HUES64 (cell line): Measurements from ENCODE around the gene FLT3.

Experiments
- H3K27ac ChIP-seq: 2 replicates; pipeline ENCODE4 v1.7.0; 2013; ENCODE audit warnings: low read depth, low read length, inconsistent platforms
- H3K27me3 ChIP-seq: 2 replicates; pipeline ENCODE4 v1.6.1; 2013; ENCODE audit warnings: mild to moderate bottlenecking, low read length; ENCODE audit not compliant: insufficient read depth
- H3K36me3 ChIP-seq: 2 replicates; pipeline ENCODE4 v1.6.1; 2013; ENCODE audit warnings: mild to moderate bottlenecking, low read length; ENCODE audit not compliant: insufficient read depth
- H3K4me1 ChIP-seq: 2 replicates; pipeline ENCODE4 v1.6.1; 2013; ENCODE audit warnings: mild to moderate bottlenecking, low read length, moderate library complexity; ENCODE audit not compliant: insufficient read depth
- H3K4me3 ChIP-seq: 2 replicates; pipeline ENCODE4 v1.5.1; 2013; ENCODE audit warnings: mild to moderate bottlenecking, low read length, moderate library complexity
- H3K9ac ChIP-seq: 2 replicates; pipeline ENCODE4 v1.6.1; 2013; ENCODE audit warnings: mild to moderate bottlenecking, low read depth, low read length
- H3K9me3 ChIP-seq: 2 replicates; pipeline ENCODE4 v1.6.1; 2013; ENCODE audit warnings: low read depth, low read length; ENCODE audit not compliant: insufficient read depth
- WGBS: fragments of 150-250, 120-280 bp; methylation state at CpG from one replicate; pipeline ENCODE4 v1.1.7; 2013; ENCODE audit warnings: missing lambda C conversion rate; 5-methylcytosine and 5-hydroxymethylcytosine counted together

The FLT3 gene

GRCh38 chr13:27997904-27998522 lies 102.4 kb downstream of the FLT3 start:
- H3K27me3 ChIP-seq, result 0 out of 2 replicates have a peak, but pooled peaks cover 3% of the 10 kb centered on the region
- no peak overlapping the region for H3K4me3 ChIP-seq
- H3K4me1 ChIP-seq, result no peaks in the 10 kb centered on the region
- no peak overlapping the region for H3K9ac ChIP-seq
- H3K36me3 ChIP-seq, result no peaks in the 10 kb centered on the region
- WGBS, result 31% methylated on average over 7 of the region's 7 CpGs
- no peak overlapping the region for H3K27ac ChIP-seq
- H3K9me3 ChIP-seq, result no peaks in the 10 kb centered on the region

DNA sequence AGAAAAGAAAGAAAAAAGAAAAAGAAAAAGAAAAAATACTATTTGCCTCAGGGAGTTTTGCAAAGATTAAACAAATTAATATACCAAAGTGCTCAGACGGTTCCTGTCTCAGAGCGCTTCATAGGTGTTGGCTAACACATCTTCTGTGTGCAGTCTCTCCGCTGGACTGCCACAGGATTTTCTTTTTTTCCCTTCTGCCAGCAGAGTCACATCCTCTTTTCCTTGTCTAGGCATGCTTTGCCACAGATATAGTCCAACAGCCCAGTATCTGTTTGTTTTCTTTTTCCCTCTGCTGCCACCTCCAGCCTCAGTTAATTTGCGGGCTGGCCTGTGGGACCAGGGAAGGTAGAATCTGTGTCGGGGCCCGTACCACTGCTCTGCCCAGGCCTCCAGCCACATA lies 108.5 kb downstream of the FLT3 start:
- Histone ChIP-seq H3K4me3 (no peak overlapping the region), H3K27me3 (peaks cover 33% of the 10 kb centered on the region), H3K9me3 (no peaks in the 10 kb centered on the region), H3K27ac (no peak overlapping the region), H3K4me1 (no peaks in the 10 kb centered on the region), H3K9ac (no peak overlapping the region), H3K36me3 (no peaks in the 10 kb centered on the region)
- WGBS, result 89% methylated on average over 6 of the region's 6 CpGs

- no peaks in the 10 kb centered on the region for H3K4me1 ChIP-seq
- WGBS, result 85% methylated on average over 11 of the region's 11 CpGs
- no peak within 1 kb of the TSS for H3K4me3 ChIP-seq
- H3K36me3 ChIP-seq, result no peaks in the 10 kb centered on the region
- no peak within 1 kb of the TSS for H3K9ac ChIP-seq
- no peak within 1 kb of the TSS for H3K27ac ChIP-seq
- no peaks in the 10 kb centered on the region for H3K9me3 ChIP-seq
- H3K27me3 ChIP-seq, result peaks cover 60% of the 10 kb centered on the region
Observed at GRCh38 chr13:27988520-27988919, 111.9 kb downstream of the FLT3 start, which contains the start of gene URAD. Gene URAD (minus strand): TSS chr13:27988693. CDS start chr13:27988637, 56 bp downstream.

DNA sequence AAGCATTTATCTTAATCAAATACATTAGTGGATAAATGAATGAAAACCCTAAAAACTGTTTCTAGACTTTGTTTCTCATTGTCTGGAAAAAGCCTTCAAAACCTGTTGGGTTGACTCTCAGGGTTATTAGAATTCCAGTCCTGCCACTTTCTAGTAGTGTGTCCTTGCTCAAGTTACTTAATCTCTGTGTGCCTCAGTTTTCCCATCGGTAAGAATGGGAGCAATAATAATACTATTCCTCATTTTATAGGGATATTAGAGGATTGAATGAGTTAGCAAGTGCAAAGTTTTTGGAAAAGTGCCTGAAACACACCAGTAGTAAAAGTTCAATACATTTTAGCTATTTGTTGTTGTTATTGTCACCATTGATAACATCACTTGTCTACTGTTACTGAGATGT lies 114.8 kb downstream of the FLT3 start:
- WGBS, result no CpG with 5 or more reads among the region's 1 CpG
- Histone ChIP-seq H3K9ac (no peak overlapping the region), H3K9me3 (no peaks in the 10 kb centered on the region), H3K4me3 (no peak overlapping the region), H3K27me3 (peaks cover 81% of the 10 kb centered on the region), H3K4me1 (no peaks in the 10 kb centered on the region), H3K27ac (no peak overlapping the region), H3K36me3 (no peaks in the 10 kb centered on the region)

GRCh38 chr13:27982361-27982760 lies 118.0 kb downstream of the FLT3 start:
- Histone ChIP-seq H3K4me3 (no peak overlapping the region), H3K4me1 (peaks cover 2% of the 10 kb centered on the region; the same call in 1 of the 2 replicates), H3K9ac (no peak overlapping the region), H3K27ac (no peak overlapping the region), H3K9me3 (no peaks in the 10 kb centered on the region), H3K36me3 (no peaks in the 10 kb centered on the region), H3K27me3 (peaks cover 96% of the 10 kb centered on the region)
- WGBS, result 67% methylated on average over 2 of the region's 2 CpGs

DNA sequence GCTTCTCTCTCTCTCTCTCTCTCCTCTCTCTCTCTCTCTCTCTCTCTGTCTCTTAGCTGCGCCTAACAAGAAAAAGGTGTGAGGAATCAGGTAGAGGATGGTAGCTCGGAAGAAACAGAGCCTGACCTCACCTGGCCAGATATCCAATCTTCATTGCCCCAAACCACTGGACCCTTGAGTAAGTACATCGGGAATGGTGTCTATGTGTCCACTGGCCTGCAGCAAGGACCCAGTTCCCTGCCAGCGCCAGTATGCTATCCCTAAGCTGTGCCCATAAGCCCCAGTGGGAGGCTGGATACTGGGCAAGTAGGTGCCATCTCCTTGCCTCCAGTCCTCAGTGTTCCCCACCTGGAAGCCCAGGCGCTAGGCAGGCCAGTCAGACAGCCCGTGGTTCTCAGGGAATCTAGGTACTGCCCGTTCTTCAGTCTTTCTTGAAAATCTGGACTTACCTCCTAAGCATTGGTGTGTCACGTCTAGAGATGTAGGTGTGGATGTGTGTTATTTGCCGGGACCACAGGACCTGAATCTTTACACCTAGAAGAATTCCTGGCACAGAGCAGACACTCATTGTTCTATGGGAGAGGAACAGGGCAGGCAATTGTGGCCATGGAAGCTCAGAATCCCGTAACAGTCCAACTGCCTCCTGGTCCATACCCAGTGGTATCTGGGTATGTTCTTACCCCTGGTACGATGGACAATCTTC lies 119.2 kb downstream of the FLT3 start:
- H3K27me3 ChIP-seq, result peaks cover 96% of the 10 kb centered on the region

DNA sequence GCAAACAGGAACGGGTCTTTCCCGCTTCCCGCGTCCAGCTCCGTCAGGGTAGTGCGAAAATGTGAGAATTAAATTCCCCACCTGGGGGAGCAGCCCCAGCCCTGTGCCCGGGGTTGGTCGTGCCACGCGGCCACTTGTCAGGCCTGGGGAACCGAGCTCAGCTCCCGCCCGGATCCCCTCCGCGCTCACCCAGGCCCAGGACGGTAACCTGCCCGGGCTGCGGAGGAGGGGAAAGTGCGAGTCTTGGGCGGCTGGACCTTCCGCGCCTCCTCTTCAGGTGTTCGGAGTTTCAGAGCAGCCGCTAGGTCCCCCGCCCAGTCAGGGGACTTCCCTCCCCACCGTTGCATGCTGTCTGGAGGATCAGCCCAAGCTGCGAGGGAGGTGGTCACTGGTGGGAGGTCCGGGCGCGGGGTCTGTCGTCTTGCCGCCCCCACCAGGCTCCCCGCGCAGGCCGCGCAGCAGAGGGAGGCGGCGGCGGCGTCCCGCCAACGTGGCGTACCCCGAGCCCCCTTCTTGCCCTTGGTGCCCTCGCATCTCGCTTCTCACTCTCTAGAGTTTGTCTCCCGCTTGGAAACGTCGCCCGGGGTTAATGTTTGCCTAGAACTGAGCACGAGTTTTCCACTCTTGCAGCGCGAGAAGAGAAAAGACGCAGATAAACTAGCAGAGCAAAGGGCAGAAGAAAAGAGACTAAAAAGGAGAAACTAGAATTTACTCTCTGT lies 119.9 kb downstream of the FLT3 start:
- Histone ChIP-seq H3K27me3 (peaks cover 96% of the 10 kb centered on the region), H3K9ac (no peak overlapping the region), H3K9me3 (no peaks in the 10 kb centered on the region), H3K36me3 (no peaks in the 10 kb centered on the region), H3K4me1 (peaks cover 2% of the 10 kb centered on the region; the same call in 1 of the 2 replicates), H3K4me3 (no peak overlapping the region), H3K27ac (no peak overlapping the region)
- 2% methylated on average over 54 of the region's 54 CpGs for WGBS

More for the DNA sequence above, 119.2 kb downstream of the FLT3 start:
- Histone ChIP-seq H3K4me3 (no peak overlapping the region), H3K36me3 (no peaks in the 10 kb centered on the region), H3K9ac (no peak overlapping the region), H3K4me1 (peaks cover 2% of the 10 kb centered on the region; the same call in 1 of the 2 replicates), H3K27ac (no peak overlapping the region), H3K9me3 (no peaks in the 10 kb centered on the region)
- 23% methylated on average over 9 of the region's 11 CpGs for WGBS

DNA sequence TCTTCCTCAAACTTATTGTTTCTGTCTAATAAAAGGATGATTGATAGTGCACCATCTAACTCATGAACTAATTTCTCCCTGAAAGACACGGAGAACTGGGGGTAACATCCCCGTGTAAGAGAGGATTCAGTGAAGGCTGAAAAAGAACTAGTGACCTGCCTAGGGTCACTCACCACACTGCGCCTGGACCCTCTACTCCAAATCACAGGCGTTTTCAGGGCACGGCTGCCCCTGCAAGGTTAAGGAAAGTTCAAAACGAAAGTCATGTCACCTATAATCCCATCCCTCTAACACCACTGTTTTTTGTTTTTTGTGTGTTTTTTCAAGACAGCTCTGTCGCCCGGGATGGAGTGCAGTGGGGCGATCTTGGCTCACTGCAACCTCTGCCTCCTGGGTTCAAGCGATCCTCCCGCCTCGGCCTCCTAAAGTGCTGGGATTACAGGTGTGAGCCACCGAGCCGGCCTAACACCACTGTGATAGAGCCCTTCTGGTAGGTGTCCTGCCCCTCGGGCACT lies 120.6 kb downstream of the FLT3 start:
- Histone ChIP-seq H3K9me3 (no peaks in the 10 kb centered on the region), H3K9ac (no peak overlapping the region), H3K27ac (no peak overlapping the region), H3K36me3 (no peaks in the 10 kb centered on the region), H3K27me3 (peaks cover 96% of the 10 kb centered on the region), H3K4me1 (peaks cover 2% of the 10 kb centered on the region; the same call in 1 of the 2 replicates), H3K4me3 (no peak overlapping the region)
- 11% methylated on average over 15 of the region's 15 CpGs for WGBS

DNA sequence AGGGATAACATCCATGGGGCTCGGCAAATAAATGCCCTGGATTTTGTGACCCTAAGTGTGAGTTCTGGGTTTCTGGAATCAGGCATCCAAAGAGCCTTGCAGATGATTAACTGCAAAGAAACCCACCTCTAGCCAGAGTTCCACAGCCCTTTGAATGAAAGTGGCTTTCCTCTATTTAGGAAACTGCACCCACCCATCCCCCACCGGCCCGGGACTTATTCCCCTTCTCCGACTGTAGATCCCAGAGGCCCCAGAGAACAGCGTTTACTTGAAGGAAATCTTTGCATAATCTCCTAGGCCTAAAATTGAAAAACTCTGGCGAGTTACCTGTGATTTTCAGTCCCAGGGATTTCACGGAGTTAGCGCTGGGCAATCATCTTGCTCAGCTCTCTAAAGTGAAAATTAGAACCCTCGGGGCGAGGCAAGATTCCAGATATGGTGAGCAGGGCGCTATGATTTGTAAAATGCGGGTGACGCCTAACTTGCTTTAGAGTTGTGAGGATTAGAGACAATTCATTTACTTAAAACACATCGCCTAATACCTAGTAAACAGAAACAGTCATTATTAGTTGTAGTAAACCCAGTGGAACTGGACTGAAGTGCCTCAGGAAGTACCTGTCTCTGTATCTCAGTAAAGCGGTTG lies 121.3 kb downstream of the FLT3 start:
- Histone ChIP-seq H3K4me3 (no peak overlapping the region), H3K9ac (no peak overlapping the region), H3K27me3 (peaks cover 100% of the 10 kb centered on the region), H3K4me1 (peaks cover 2% of the 10 kb centered on the region; the same call in 1 of the 2 replicates), H3K36me3 (no peaks in the 10 kb centered on the region), H3K27ac (no peak overlapping the region), H3K9me3 (no peaks in the 10 kb centered on the region)
- WGBS, result 3% methylated on average over 12 of the region's 15 CpGs

DNA sequence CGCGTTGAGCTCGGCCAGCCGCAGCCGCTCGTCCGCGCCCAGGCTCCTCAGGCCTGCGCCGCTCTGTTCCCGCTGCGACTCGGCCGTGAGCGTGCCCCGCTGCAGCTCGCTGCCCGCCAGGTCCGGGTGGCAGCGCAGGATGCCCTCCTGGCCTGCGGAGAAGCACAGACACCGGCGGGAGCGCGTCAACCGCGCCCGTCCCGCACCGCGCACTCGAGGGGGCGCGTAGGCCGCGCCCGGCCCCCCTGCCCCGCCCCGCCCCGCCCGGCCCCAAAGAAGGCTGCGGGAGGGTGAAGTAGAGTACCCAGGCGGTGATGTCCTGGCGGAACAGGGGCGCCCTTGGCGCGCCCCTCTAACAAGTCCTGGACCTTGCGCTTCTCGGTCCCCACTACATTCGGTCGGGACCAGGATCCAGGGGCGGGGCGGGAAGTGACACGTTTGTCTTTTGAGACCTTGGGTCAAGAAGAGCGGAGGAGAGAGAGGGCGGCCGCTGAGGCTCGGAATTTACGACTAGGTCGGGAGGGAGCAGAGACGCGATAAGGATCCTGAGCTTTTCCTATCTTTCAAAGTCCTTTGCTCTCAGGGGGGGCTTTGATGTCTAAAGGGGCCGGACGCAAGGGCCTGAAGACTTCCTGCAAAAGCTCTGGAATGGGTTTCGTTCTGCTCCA lies 121.9 kb downstream of the FLT3 start:
- no peaks in the 10 kb centered on the region for H3K9me3 ChIP-seq
- H3K36me3 ChIP-seq, result no peaks in the 10 kb centered on the region
- WGBS, result under 1% methylated on average over 65 of the region's 65 CpGs
- H3K4me3 ChIP-seq, result no peak overlapping the region
- no peak overlapping the region for H3K27ac ChIP-seq
- peaks cover 100% of the 10 kb centered on the region for H3K27me3 ChIP-seq
- no peak overlapping the region for H3K9ac ChIP-seq
- peaks cover 2% of the 10 kb centered on the region; the same call in 1 of the 2 replicates for H3K4me1 ChIP-seq
